Stimulated activated CD4-positive, alpha-beta T cell treated with anti-CD3 and anti-CD28 coated beads, Interleukin-12 subunit alpha, Interleukin-12 subunit beta, amount 100 ng/mL, for 24 hours (primary cell): ENCODE measurements around the gene KRT5.

Source experiments
- DNase-seq, 2 experiments: peaks; one replicate each; pipeline ENCODE4 v3.0.0-alpha.2; 2020; ENCODE audit warnings: low read depth in 2 of 2

Gene KRT5

GRCh38 chr12:52519826-52520662 is at the start of gene KRT5:
Gene KRT5 (minus strand): TSS chr12:52520394. CDS start chr12:52520296, 98 bp downstream.
- no peak for DNase-seq

- DNase-seq: no peak
These were observed 47.9 kb upstream of the KRT5 start for GRCh38 chr12:52568111-52568510.

GRCh38 chr12:52566847-52567291 is 46.7 kb upstream of the KRT5 start:
- DNase-seq: no peak

GRCh38 chr12:52564582-52564981 is 44.4 kb upstream of the KRT5 start:
- no peak for DNase-seq

GRCh38 chr12:52561880-52562449 is 41.8 kb upstream of the KRT5 start:
- no peak for DNase-seq

- DNase-seq: no peak
These were observed 39.8 kb upstream of the KRT5 start for GRCh38 chr12:52559979-52560378.

- no peak for DNase-seq
These were observed 38.7 kb upstream of the KRT5 start for GRCh38 chr12:52558781-52559445.

- DNase-seq: no peak
These were observed 37.3 kb upstream of the KRT5 start for GRCh38 chr12:52557476-52557875.

- no peak for DNase-seq
These were observed 35.4 kb upstream of the KRT5 start for GRCh38 chr12:52555577-52555976.

- DNase-seq: no peak
These were observed 32.5 kb upstream of the KRT5 start, which contains the start of gene KRT71 for GRCh38 chr12:52552681-52553195. Gene KRT71 (minus strand): TSS chr12:52553145. CDS start chr12:52553077, 68 bp downstream.

- no peak for DNase-seq
These were observed 31.9 kb upstream of the KRT5 start for GRCh38 chr12:52552055-52552454.

GRCh38 chr12:52551216-52551865 is 31.1 kb upstream of the KRT5 start:
- DNase-seq: no peak

GRCh38 chr12:52546126-52546525 is 25.9 kb upstream of the KRT5 start:
- DNase-seq: no peak

GRCh38 chr12:52543985-52544883 is 24.0 kb upstream of the KRT5 start:
- no peak for DNase-seq

GRCh38 chr12:52542785-52543318 is 22.7 kb upstream of the KRT5 start:
- DNase-seq: no peak

GRCh38 chr12:52542157-52542556 is 22.0 kb upstream of the KRT5 start:
- DNase-seq: no peak

GRCh38 chr12:52541709-52542108 is 21.5 kb upstream of the KRT5 start:
- no peak for DNase-seq

- no peak for DNase-seq
These were observed 20.3 kb upstream of the KRT5 start for GRCh38 chr12:52540531-52540930.

- no peak for DNase-seq
These were observed 19.6 kb upstream of the KRT5 start for GRCh38 chr12:52539821-52540173.

GRCh38 chr12:52539083-52539820 is 19.1 kb upstream of the KRT5 start:
- DNase-seq: no peak
